Left ventricle myocardium inferior (tissue), 1 donor: Measurements from ENCODE around the gene TPPP3. TPM values are rescaled to one million over a fixed set of nuclear protein-coding genes. Genes with fewer than 3 reads are reported as not detected.
A peak's percentile ranks its signal among the peaks of the same experiment; 100 is the strongest.
"Not testable (repeated sequence)": the region's sequence is repeated elsewhere in the genome, so short reads cannot be mapped to it uniquely, and the experiment has no call there.

Experiments
- DNase-seq: peaks from one replicate; pipeline ENCODE4 v3.0.0-alpha.2; 2020
- H3K27ac ChIP-seq: fragments of 200-600 bp; replicated peaks from 2 replicates; pipeline ENCODE4 v1.8.0; 2021
- H3K27me3 ChIP-seq: fragments of 200-600 bp; 2 replicates; pipeline ENCODE4 v1.8.0; 2021; ENCODE audit warnings: low read depth
- H3K36me3 ChIP-seq: fragments of 200-600 bp; 2 replicates; pipeline ENCODE4 v1.8.0; 2021
- H3K4me1 ChIP-seq: fragments of 200-600 bp; 2 replicates; pipeline ENCODE4 v1.8.0; 2021
- H3K4me3 ChIP-seq: fragments of 200-600 bp; 2 replicates; pipeline ENCODE4 v1.8.0; 2021; ENCODE audit warnings: mild to moderate bottlenecking, moderate library complexity
- H3K9me3 ChIP-seq: fragments of 200-600 bp; replicated peaks from 2 replicates; pipeline ENCODE4 v1.8.0; 2021
- intact Hi-C: fragments of 100-400 bp; cut with micrococcal nuclease; formaldehyde crosslinking; loops from one replicate; pipeline ENCODE4 v1.11.0; 2022
- total RNA-seq: library from RNA; stranded (reverse); fragmentation: NEBNext Ultra II Directional; extraction: Animal tissue kit (Norgen Biotek cat#: 25700); gene quantifications from one replicate; pipeline ENCODE4 v1.2.1, GENCODE V29; 2021
- TF ChIP-seq, protein P1 (sequence below): fragments of 200-600 bp; IDR thresholded peaks from 2 replicates; pipeline ENCODE4 v1.8.0; 2021; ENCODE audit warnings: antibody characterized with exemption, mild to moderate bottlenecking, borderline replicate concordance
- donor health status: DM: no; HTN: yes; CAD: no; lungs with severe emphysema.

Gene TPPP3
- total RNA-seq, 1 donor from 2014 or later = 15.5 TPM

DNA sequence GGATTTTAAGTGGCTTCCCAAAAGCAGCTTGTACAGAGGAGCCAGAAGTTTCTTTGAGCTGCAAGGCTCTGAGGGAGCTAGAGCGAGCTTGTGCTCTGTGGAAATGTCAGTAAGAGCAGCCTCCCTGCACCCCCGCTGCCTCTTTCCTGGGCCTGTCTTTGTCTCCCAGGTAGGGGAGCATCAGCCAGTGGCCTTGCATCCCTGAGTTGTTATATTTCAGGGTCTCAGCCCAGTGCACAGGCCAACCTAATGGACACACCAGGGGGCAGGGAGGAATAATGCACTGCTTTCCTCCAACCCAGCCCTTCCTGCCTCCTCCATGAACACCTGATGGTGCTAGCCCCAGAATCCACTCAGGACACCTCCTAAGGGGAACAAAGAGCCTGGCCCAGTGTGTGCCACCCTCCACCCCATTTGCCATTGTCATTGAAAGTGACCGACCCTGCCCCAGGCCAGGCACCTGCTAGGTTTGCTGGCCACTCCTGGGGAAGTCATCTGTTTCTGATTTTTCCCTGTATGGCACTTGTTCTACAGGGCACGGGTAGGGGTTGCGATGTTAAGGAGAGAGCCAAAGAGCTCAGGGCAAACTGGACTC lies 6.3 kb downstream of the TPPP3 start:
- H3K36me3 ChIP-seq = no peaks in the 10 kb centered on the region

DNA sequence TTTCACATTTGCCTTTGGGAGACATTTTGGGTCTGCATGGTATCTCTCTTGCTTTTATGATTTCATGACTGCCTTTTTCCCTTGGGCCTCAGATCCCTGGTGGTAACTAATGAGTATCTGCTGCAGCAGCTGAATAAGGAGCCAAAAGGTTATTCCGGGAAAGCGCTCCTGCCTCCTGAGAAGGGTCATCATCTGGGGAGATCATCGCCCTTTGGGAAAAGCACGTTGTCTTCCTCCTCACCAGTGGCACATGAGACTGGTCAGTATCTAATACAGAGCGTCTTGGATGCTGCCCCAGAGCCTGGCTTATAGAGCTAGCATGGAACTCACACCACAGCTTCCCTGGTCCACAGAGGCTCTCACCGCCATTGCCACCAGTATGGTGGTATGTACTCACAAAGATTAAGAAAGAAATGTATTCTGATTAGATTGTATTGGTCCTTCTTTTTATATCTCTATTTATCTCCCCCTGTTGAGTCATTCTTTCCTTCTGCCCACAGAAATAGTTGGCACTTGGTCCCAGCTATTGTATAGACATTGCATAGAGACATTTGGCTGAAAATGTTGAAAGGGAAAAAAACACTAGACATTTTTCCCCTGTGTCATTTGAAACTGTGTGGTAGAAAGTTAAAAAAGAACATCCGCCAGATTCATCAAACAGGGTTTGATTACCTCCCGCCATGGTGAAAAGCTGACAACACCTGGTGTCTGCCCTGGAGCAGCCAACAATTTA lies 8.4 kb downstream of the TPPP3 start:
- intact Hi-C loops = no loop called here
- H3K27ac ChIP-seq = no peak overlapping the region

More for the DNA sequence above, 6.3 kb downstream of the TPPP3 start:
- DNase-seq = no peak
- Histone ChIP-seq H3K27me3 (no peaks in the 10 kb centered on the region), H3K4me1 (peaks cover 10% of the 10 kb centered on the region), H3K4me3 (no peak overlapping the region), H3K27ac (no peak overlapping the region), H3K9me3 (no peaks in the 10 kb centered on the region)
- TF ChIP-seq, protein P1, sequence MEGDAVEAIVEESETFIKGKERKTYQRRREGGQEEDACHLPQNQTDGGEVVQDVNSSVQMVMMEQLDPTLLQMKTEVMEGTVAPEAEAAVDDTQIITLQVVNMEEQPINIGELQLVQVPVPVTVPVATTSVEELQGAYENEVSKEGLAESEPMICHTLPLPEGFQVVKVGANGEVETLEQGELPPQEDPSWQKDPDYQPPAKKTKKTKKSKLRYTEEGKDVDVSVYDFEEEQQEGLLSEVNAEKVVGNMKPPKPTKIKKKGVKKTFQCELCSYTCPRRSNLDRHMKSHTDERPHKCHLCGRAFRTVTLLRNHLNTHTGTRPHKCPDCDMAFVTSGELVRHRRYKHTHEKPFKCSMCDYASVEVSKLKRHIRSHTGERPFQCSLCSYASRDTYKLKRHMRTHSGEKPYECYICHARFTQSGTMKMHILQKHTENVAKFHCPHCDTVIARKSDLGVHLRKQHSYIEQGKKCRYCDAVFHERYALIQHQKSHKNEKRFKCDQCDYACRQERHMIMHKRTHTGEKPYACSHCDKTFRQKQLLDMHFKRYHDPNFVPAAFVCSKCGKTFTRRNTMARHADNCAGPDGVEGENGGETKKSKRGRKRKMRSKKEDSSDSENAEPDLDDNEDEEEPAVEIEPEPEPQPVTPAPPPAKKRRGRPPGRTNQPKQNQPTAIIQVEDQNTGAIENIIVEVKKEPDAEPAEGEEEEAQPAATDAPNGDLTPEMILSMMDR = no peak
- intact Hi-C loops = no loop called here

GRCh38 chr16:67383284-67383683 lies 10.0 kb downstream of the TPPP3 start:
- intact Hi-C loops = no loop called here
- DNase-seq = no peak
- TF ChIP-seq, protein P1 = no peak
- peak overlapping the region; percentile 14 for H3K27ac ChIP-seq
- no peak overlapping the region for H3K4me3 ChIP-seq
- no peaks in the 10 kb centered on the region for H3K4me1 ChIP-seq
- no peaks in the 10 kb centered on the region for H3K36me3 ChIP-seq
- no peaks in the 10 kb centered on the region for H3K9me3 ChIP-seq
- H3K27me3 ChIP-seq = peaks cover 12% of the 10 kb centered on the region

More for the DNA sequence above, 8.4 kb downstream of the TPPP3 start:
- H3K4me3 ChIP-seq = no peak overlapping the region
- H3K9me3 ChIP-seq = no peaks in the 10 kb centered on the region
- H3K36me3 ChIP-seq = no peaks in the 10 kb centered on the region
- no peaks in the 10 kb centered on the region for H3K4me1 ChIP-seq
- peaks cover 12% of the 10 kb centered on the region for H3K27me3 ChIP-seq
- TF ChIP-seq, protein P1 = no peak
- DNase-seq = no peak

GRCh38 chr16:67378642-67379041 lies 14.7 kb downstream of the TPPP3 start:
- intact Hi-C loops = no loop called here
- no peak for DNase-seq
- peaks cover 18% of the 10 kb centered on the region for H3K27me3 ChIP-seq
- TF ChIP-seq, protein P1 = no peak
- H3K9me3 ChIP-seq = no peaks in the 10 kb centered on the region
- no peak overlapping the region for H3K27ac ChIP-seq
- no peak overlapping the region for H3K4me3 ChIP-seq
- H3K4me1 ChIP-seq = no peaks in the 10 kb centered on the region
- H3K36me3 ChIP-seq = no peaks in the 10 kb centered on the region

DNA sequence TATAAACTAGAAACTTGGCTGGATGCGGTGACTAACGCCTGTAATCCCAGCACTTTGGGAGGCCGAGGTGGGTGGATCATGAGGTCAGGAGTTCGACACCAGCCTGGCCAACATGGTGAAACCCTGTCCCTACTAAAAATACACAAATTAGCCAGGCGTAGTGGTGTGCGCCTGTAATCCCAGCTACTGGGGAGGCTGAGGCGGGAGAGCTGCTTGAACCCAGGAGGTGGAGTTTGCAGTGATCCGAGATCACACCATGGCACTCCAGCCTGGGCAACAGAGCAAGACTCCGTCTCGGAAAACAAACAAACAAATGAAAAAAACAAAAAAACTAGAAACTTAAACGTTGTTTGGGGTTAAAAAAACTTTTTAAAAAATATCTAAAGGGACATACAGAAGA lies 17.3 kb downstream of the TPPP3 start:
- peaks cover 20% of the 10 kb centered on the region for H3K27me3 ChIP-seq
- intact Hi-C loops, H3K9me3 ChIP-seq, H3K4me1 ChIP-seq, DNase-seq, H3K36me3 ChIP-seq, H3K4me3 ChIP-seq, H3K27ac ChIP-seq: not testable (repeated sequence)

DNA sequence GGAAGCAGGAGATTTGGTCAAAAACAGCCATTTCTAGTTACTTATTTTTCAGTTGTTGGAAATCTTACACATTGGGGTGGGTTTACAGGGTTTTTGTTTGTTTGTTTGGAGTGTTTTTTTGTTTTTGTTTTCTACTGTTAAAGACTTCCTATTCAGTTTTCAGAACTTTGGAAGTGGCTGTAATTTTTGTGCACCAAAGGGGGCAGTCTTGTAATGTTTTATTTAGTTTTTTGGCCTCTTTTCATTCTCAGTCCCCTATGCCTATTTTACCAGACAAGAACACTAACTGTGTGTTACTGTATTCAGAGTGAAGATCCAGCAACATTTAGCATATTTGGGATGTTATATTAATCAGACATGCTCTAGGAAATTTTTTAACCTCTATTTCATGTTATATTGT lies 20.6 kb downstream of the TPPP3 start:
- Histone ChIP-seq H3K4me1 (no peaks in the 10 kb centered on the region), H3K36me3 (no peaks in the 10 kb centered on the region), H3K4me3 (no peak overlapping the region), H3K27me3 (peaks cover 17% of the 10 kb centered on the region), H3K27ac (no peak overlapping the region), H3K9me3 (no peaks in the 10 kb centered on the region)
- TF ChIP-seq, protein P1 = peak; percentile 58
- intact Hi-C loops = no loop called here
- DNase-seq = no peak
